ENCODE data around the gene ANTXRL.

DNA sequence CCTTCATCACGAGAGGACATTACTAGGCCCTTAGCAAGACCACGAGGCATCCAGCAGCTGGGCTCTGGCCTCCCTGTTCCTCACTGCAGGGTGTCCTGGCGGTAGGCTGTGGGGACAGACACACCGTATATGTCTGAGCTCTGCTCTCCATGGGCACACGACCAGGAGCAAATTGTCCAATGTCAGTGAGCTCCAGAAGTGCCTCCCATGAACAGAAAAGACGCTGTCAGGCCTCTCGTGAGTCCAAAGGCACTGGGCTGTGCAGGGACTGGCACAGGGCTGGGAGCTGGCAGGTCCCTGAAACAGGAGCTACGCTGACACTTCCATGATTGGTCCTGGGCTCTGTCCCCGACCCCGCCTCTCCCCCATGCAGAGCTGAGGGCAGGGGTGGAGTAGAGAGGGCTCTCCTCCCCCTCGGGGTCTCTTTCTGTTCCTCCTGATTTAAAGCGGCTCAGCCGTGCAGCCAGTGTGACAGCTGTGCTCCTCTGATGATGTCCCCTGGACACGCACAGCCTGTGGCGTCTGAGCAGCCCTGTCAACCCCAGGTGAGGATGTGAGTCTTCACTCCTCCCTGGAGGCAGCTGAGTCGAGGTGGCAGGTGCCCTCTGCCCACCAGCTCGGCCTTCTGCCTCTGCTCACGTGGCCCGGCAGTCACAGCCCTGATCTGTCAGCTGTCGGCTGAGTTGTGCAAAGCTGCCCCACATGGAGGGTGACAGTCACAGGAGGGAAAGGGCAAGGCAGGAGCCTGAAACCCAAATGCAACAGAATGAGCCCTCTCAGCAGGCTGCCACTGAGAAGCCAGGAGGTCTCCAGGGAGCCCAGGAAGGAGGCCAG is 13.0 kb downstream of the ANTXRL start:
- TF ChIP-seq, protein P1, sequence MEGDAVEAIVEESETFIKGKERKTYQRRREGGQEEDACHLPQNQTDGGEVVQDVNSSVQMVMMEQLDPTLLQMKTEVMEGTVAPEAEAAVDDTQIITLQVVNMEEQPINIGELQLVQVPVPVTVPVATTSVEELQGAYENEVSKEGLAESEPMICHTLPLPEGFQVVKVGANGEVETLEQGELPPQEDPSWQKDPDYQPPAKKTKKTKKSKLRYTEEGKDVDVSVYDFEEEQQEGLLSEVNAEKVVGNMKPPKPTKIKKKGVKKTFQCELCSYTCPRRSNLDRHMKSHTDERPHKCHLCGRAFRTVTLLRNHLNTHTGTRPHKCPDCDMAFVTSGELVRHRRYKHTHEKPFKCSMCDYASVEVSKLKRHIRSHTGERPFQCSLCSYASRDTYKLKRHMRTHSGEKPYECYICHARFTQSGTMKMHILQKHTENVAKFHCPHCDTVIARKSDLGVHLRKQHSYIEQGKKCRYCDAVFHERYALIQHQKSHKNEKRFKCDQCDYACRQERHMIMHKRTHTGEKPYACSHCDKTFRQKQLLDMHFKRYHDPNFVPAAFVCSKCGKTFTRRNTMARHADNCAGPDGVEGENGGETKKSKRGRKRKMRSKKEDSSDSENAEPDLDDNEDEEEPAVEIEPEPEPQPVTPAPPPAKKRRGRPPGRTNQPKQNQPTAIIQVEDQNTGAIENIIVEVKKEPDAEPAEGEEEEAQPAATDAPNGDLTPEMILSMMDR (IDR thresholded peaks at IDR 0.05): no peak
- TF ChIP-seq, protein P2, sequence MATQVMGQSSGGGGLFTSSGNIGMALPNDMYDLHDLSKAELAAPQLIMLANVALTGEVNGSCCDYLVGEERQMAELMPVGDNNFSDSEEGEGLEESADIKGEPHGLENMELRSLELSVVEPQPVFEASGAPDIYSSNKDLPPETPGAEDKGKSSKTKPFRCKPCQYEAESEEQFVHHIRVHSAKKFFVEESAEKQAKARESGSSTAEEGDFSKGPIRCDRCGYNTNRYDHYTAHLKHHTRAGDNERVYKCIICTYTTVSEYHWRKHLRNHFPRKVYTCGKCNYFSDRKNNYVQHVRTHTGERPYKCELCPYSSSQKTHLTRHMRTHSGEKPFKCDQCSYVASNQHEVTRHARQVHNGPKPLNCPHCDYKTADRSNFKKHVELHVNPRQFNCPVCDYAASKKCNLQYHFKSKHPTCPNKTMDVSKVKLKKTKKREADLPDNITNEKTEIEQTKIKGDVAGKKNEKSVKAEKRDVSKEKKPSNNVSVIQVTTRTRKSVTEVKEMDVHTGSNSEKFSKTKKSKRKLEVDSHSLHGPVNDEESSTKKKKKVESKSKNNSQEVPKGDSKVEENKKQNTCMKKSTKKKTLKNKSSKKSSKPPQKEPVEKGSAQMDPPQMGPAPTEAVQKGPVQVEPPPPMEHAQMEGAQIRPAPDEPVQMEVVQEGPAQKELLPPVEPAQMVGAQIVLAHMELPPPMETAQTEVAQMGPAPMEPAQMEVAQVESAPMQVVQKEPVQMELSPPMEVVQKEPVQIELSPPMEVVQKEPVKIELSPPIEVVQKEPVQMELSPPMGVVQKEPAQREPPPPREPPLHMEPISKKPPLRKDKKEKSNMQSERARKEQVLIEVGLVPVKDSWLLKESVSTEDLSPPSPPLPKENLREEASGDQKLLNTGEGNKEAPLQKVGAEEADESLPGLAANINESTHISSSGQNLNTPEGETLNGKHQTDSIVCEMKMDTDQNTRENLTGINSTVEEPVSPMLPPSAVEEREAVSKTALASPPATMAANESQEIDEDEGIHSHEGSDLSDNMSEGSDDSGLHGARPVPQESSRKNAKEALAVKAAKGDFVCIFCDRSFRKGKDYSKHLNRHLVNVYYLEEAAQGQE (IDR thresholded peaks at IDR 0.05; ENCODE audit: insufficient read depth in 1 of 2, low read depth in 2 of 2, low read length in 1 of 2): no peak
- TF ChIP-seq POLR2AphosphoS5 (IDR thresholded peaks at IDR 0.05; ENCODE audit: low read depth, low read length) (no peak), TCF7L2 (IDR thresholded peaks at IDR 0.05; ENCODE audit: low read depth, low read length) (no peak), SIN3A (IDR thresholded peaks at IDR 0.05; ENCODE audit: borderline replicate concordance, insufficient read depth, low read depth, low read length) (no peak)
